Central memory CD4-positive, alpha-beta T cell (primary cell): ENCODE measurements around the gene SLC17A8.

ENCODE experiments used
- DNase-seq: peaks from one replicate; pipeline ENCODE4 v3.0.0; 2022

SLC17A8 gene

DNA sequence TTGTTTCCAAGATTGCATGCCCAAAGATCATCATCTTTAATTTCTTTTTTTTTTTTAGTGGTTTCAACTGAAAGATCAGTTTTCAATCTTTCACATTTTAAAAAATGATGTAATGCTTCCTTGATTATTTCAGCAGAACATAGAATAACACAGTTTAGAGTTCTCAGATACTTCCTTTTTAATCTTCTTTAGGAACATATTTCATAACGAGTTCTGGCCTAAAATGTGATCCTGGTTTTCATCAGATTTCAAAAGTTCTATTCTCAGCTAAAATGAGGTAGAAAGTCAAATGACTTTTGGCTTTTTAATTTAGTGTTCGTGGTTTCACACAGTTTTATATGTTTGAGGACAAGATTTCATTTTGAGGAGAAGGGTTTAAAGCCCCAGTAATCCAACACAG, 76.8 kb downstream of the SLC17A8 start:
- no peak for DNase-seq

DNA sequence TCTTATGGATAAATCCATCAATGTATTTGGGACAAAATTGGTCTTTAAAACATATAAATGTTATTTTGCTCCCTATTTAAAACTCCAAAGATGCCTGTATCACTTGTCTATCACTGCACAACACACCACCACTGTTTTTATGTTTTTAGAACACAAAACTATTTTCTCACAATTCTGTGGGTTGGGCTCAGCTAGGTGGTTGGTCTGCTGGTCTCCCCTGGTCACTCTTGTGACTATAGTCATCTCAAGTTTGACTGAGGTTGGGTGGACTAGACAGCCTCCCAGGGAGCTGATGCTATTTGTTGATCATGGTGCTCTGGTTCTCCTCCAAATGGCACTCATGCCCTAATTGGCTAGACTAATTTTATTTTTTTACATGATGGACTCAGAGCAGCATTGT, 77.3 kb downstream of the SLC17A8 start:
- DNase-seq, result no peak

GRCh38 chr12:100435957-100436356, 79.1 kb downstream of the SLC17A8 start:
- no peak for DNase-seq

DNA sequence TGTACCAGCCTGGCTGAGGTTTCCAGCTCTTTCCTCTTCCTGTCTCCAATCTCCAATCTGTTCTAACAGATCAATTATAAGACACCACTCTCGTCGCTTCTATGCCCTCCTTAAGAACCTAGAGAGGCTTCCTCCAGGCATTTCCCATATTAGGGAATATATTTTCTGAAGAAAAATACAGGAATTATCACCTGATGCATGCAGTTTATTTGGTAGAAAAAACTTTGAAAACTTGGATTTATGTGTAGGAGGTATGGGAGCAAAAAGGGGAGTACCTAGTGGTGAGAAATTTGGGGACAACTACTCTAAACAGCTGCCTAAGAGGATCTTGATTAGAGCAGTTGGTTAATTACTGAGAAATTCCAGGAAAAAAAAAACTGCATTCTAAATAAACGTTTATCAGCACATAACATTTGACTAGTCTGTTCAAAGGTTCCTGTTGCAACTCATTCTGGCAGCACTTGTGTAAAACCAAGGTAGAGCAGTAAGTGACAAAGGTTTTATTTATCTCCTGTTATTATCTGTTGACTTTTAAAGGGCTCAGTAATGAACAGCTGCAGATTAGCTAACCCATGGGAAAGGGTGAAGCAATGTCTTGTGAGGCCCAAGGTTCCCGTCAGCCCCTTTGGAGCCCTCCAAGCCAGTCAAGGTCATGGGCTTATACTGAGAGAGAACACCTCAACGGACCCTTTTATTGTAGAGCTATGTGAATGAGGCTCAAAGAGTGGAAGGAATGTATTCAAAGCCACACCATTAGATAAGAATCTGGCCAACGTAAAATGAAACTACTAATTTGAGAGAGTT, 80.4 kb downstream of the SLC17A8 start:
- no peak for DNase-seq

- DNase-seq, result no peak
Observed at GRCh38 chr12:100439797-100440196, 82.9 kb downstream of the SLC17A8 start.

DNA sequence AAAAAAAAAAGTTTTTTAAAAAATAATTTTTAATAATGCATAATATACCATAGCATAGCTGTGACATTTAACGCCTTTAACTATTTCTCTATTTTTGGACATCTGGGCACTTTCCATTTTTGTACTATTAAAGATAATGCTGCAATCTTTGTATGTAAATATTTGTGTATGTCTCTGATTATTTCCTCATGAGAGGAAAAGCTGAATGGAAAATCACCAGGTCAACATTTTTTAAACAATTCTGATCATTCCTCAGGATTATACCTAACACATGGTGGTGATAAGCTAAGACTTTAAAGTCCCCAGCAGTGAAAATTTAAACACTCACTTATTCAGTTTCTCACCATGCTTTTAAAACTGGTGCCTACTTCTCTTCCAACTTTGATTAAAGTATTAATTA, 85.5 kb downstream of the SLC17A8 start:
- no peak for DNase-seq

DNA sequence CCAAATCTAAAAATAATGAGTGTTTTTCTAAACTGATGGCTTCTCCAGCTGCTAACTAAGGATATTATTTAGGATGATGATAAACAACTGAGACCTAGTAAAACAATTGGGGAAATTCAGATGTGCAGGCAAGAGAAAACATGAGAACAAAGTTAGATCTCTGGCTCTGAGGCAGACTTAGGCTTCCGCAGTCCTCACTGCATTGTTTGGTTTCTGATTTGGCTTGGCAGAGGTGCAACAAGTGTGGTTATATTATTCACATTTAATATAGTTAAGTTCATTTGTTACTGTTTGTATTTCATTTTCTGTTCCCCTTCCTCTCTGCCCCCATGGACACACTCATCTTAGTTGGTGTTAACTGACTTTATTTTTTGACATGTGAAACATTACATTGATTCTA, 86.6 kb downstream of the SLC17A8 start:
- no peak for DNase-seq

DNA sequence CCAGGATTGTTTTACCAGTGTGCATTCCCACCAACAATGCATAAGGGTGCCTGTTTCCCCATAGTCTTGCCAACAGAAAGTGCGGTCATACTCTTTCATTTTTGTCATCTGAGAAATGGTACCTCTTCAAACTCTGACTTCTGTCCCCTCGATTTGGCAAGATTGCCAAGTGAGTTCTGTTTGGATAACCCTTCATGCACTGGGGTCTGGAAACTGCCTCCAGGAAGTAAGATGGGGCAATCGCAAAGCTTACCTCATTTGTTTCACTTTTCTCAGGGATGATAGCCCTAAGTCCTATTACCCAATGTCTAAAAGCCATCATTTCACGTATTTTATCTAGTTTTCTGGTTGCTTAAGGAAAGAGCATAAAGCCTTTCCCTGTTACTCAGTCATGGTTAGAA, 88.2 kb downstream of the SLC17A8 start:
- DNase-seq, result no peak

DNA sequence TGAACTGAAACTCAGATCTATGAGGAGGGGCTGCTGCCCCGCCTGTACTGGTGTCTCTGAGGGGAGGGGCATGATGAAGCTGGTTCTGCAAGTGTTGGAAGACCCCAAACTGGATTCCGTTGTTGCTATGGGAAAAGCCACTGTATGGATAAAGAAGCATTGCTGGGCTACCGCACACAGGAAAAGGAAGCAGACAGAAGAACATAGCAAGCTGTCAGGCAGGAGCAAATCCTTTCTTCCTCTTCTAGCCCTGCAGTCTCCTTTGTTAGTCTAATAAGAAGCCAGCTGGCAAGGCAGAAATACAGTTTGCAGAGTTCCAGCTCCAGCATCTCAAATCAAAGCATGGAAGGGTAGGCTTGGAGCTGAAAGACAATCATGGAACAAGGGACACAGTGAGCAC, 90.5 kb downstream of the SLC17A8 start:
- DNase-seq, result no peak

- no peak for DNase-seq
Observed at GRCh38 chr12:100448656-100449055, 91.8 kb downstream of the SLC17A8 start.

DNA sequence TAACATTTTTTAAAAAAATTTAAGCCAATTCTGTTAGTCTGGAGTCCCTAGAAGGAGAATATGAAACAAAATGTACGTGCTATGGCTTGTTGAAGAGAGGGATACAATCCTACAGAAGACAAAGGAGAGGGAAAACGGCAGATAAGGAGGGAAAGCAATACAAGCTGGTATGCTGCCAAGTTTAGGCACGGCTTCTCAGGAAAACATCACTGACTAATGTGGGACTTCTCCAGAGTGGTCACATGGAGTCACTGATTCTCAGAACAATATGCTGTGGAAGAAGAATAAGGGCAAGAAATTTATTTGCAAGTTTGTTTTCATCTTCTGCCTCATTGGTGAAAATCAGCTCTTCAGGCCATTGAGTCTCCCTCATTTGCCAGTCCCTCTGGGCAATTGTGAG, 93.9 kb downstream of the SLC17A8 start:
- DNase-seq, result no peak

DNA sequence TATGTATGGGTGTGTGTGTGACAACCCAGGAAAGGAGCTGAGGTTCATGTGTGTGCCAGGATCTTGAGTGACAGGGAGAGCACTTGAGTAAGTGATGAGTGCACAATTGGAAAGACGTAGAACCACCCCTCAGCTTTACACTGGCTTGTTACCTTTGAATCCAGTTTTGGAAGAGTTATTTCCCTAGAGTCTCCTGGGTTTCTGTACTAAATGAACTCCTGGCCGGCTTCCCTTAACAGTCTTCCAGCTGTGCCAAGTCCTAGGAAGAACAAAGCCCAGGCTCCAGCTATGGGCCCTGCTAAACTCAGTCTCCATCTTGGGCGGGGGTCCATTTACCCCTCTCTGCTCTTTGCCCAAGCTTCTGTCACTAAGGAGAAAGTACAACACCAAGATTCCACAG, 97.1 kb downstream of the SLC17A8 start:
- DNase-seq, result no peak

GRCh38 chr12:100455896-100456295, 99.0 kb downstream of the SLC17A8 start:
- DNase-seq, result no peak

- DNase-seq, result no peak
Observed at GRCh38 chr12:100458191-100458590, 101.3 kb downstream of the SLC17A8 start.

GRCh38 chr12:100460702-100461101, 103.8 kb downstream of the SLC17A8 start:
- DNase-seq, result no peak

GRCh38 chr12:100461330-100461973, 104.6 kb downstream of the SLC17A8 start:
- DNase-seq, result no peak

- DNase-seq, result no peak
Observed at GRCh38 chr12:100463661-100464060, 106.8 kb downstream of the SLC17A8 start.

DNA sequence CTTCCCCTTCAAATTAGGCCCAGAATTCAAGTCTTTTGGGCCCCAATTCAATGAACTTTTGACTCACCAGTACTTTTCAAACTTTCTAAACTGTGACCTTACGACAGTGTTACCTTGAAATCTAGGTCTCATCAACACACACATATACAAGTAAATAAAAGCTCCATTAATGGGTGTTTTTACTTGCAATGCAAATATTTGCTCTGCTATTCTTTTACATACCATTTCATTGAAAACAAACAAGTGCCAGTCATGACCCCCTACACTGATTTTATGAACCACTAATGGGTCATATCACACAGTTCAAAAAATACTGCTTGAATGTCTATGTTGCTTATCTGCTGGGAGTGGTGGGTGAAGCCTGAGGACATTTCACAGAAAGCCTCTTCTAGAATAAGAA, 107.7 kb downstream of the SLC17A8 start:
- no peak for DNase-seq

GRCh38 chr12:100468126-100468525, 111.3 kb downstream of the SLC17A8 start:
- no peak for DNase-seq
